Ishikawa (cell line): Measurements from ENCODE around the gene MGAT4C.

Source experiments
- CEBPB ChIP-seq: IDR thresholded peaks from 2 replicates; pipeline ENCODE4 v1.6.1; 2012
- CREB1 ChIP-seq: IDR thresholded peaks from 2 replicates; pipeline ENCODE4 v1.6.1; 2012; ENCODE audit warnings: low read depth
- EGR1 ChIP-seq: IDR thresholded peaks from 2 replicates; pipeline ENCODE4 v1.6.1; 2012
- EP300 ChIP-seq: IDR thresholded peaks from 2 replicates; pipeline ENCODE4 v1.6.1; 2012; ENCODE audit warnings: borderline replicate concordance
- FOXM1 ChIP-seq: IDR thresholded peaks from 2 replicates; pipeline ENCODE4 v1.6.1; 2012; ENCODE audit warnings: low read depth, borderline replicate concordance
- NFIC ChIP-seq: IDR thresholded peaks from 2 replicates; pipeline ENCODE4 v1.6.1; 2012
- RAD21 ChIP-seq: IDR thresholded peaks from 2 replicates; pipeline ENCODE4 v1.6.1; 2012; ENCODE audit warnings: low read depth
- REST ChIP-seq: IDR thresholded peaks from 2 replicates; pipeline ENCODE4 v1.6.1; 2012; ENCODE audit warnings: low read depth, mild to moderate bottlenecking
- TAF1 ChIP-seq: IDR thresholded peaks from 2 replicates; pipeline ENCODE4 v1.6.1; 2012; ENCODE audit warnings: low read depth, mild to moderate bottlenecking
- TCF12 ChIP-seq: IDR thresholded peaks from 2 replicates; pipeline ENCODE4 v1.6.1; 2012; ENCODE audit warnings: low read depth
- TEAD4 ChIP-seq: IDR thresholded peaks from 2 replicates; pipeline ENCODE4 v1.6.1; 2012
- YY1 ChIP-seq: IDR thresholded peaks from 2 replicates; pipeline ENCODE4 v1.6.1; 2012; ENCODE audit warnings: low read depth
- ZBTB7A ChIP-seq: IDR thresholded peaks from 2 replicates; pipeline ENCODE4 v1.6.1; 2012; ENCODE audit warnings: low read depth
- TF ChIP-seq, protein P1 (sequence below): IDR thresholded peaks from 2 replicates; pipeline ENCODE4 v1.6.1; 2012
- TF ChIP-seq, protein P2 (sequence below): IDR thresholded peaks from 2 replicates; pipeline ENCODE4 v1.6.1; 2012

Gene MGAT4C

GRCh38 chr12:86174188-86174587 is 82.0 kb downstream of the MGAT4C start:
- TF ChIP-seq TCF12 = no peak
- TF ChIP-seq CEBPB = 0 out of 2 replicates have a peak, but pooled peaks have one; percentile 9
- TF ChIP-seq TEAD4 = no peak

GRCh38 chr12:86172913-86173443 is 83.2 kb downstream of the MGAT4C start:
- TF ChIP-seq ZBTB7A (no peak), NFIC (no peak), TCF12 (no peak), EP300 (no peak), EGR1 (no peak), TEAD4 (no peak), CREB1 (no peak), REST (no peak), RAD21 (no peak), TAF1 (no peak), CEBPB (no peak), FOXM1 (no peak), YY1 (no peak)
- TF ChIP-seq, protein P1, sequence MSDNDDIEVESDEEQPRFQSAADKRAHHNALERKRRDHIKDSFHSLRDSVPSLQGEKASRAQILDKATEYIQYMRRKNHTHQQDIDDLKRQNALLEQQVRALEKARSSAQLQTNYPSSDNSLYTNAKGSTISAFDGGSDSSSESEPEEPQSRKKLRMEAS = no peak
- TF ChIP-seq, protein P2, sequence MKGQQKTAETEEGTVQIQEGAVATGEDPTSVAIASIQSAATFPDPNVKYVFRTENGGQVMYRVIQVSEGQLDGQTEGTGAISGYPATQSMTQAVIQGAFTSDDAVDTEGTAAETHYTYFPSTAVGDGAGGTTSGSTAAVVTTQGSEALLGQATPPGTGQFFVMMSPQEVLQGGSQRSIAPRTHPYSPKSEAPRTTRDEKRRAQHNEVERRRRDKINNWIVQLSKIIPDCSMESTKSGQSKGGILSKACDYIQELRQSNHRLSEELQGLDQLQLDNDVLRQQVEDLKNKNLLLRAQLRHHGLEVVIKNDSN = no peak

DNA sequence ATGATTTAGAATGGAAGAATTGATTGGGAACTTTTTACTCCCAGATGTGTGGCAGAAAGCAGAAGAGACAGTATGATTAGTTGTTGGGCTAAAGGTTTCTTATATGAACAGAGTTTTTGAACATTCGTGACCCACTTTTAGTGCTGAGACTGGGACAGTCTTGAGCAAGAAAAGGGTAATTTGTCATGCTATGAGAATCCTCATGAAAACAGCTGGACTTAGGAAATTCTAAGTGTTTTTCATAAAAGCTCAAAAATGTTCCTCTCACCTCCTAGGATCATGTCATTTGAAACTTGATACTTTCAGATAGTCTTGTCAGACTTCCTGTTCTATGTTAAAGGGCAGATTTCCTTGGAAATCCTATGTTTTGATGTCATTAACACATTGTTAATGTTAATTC is 86.1 kb downstream of the MGAT4C start:
- TF ChIP-seq RAD21 (no peak), FOXM1 (no peak), TAF1 (no peak), NFIC (no peak), EGR1 (no peak), EP300 (no peak), ZBTB7A (no peak), REST (no peak)
- TF ChIP-seq, protein P2 = no peak

GRCh38 chr12:86158956-86159355 is 97.2 kb downstream of the MGAT4C start:
- TF ChIP-seq NFIC = no peak
- TF ChIP-seq, protein P2 = no peak
- no peak for TF ChIP-seq TCF12
- no peak for TF ChIP-seq REST
- TF ChIP-seq CEBPB = no peak
- TF ChIP-seq TEAD4 = no peak
- TF ChIP-seq TAF1 = no peak
- no peak for TF ChIP-seq ZBTB7A
- TF ChIP-seq, protein P1 = no peak
- no peak for TF ChIP-seq YY1
- no peak for TF ChIP-seq CREB1
- TF ChIP-seq FOXM1 = no peak
- TF ChIP-seq RAD21 = no peak
- TF ChIP-seq EP300 = no peak
- TF ChIP-seq EGR1 = no peak
